Measurements from ENCODE around the gene DDAH2.

Gene DDAH2, protein sequence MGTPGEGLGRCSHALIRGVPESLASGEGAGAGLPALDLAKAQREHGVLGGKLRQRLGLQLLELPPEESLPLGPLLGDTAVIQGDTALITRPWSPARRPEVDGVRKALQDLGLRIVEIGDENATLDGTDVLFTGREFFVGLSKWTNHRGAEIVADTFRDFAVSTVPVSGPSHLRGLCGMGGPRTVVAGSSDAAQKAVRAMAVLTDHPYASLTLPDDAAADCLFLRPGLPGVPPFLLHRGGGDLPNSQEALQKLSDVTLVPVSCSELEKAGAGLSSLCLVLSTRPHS

DNA sequence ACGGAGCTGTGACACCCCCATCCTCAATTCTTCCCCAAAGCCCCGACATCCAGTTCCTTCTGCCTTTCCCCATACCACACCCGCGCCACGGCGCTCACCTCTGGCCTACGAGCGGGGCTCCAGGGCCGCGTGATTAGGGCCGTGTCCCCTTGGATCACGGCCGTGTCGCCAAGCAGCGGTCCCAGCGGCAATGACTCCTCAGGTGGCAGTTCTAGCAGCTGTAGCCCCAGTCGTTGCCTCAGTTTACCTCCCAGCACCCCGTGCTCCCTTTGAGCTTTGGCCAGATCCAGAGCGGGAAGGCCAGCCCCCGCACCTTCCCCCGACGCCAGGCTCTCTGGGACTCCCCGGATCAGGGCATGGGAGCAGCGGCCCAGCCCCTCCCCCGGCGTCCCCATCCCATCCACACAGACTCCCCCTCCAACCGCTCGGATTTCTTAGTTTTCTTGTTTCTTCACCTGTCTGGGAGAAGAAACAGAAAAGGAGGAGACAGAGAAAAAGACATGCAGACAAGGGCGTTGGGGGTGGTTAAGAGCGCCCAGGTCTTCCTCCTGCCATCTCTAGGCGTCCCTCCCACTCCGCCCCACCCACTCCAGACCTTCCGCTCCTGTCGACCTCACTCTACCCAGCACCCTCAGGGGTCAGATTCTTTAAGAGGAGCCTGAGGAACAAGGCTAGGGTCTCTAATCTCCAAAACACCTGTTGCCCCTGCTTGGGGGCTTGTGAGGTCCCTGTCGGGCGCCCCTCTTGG lies at the start of gene DDAH2:
Gene DDAH2, minus strand, starts transcription at position 533 of the 748 bp plus-strand sequence. Its CDS starts 138 bp downstream, at position 395.
- DNase-seq (ENCODE audit: low read depth, low spot score): no peak

DNA sequence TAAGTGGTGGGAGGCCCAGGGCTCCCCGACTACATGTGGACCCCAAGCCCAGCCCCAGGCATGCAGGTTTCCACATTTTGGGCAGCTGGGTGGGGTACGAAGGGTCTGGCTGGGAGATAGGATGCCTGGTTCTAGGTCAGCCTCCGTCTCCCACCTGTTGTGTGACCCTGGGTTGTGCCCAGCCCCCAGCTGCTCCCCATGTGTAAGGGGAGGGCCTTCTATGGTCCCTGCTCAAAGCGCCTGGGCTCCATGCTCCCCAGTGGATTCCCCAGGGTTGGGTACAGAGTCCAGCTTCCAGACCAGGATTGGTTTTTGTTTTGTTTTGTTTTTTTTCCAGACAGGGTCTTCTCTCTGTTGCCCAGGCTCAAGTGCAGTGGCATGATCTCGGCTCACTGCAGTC lies 49.1 kb upstream of the DDAH2 start:
- no peak for DNase-seq (ENCODE audit: low read depth, low spot score)

DNA sequence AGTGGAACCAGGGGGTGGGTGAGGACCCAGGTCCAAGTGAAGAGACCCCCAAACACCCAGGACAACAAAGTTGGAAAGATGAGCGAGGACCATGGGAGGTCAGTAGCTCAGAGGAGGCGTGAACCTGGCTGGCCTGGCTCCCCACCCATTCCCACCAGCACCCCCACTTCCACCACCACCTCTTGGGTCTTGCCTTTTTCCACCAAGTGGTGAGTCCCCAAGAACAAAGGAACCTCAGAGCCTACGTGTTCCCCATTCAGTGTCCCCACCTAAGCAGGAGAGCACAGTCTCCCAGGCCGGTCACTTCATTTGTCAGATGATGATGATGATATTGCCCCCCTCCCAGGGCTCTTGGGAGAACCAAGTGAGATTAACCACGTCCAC lies 48.6 kb upstream of the DDAH2 start:
- DNase-seq (ENCODE audit: low read depth, low spot score): no peak

DNA sequence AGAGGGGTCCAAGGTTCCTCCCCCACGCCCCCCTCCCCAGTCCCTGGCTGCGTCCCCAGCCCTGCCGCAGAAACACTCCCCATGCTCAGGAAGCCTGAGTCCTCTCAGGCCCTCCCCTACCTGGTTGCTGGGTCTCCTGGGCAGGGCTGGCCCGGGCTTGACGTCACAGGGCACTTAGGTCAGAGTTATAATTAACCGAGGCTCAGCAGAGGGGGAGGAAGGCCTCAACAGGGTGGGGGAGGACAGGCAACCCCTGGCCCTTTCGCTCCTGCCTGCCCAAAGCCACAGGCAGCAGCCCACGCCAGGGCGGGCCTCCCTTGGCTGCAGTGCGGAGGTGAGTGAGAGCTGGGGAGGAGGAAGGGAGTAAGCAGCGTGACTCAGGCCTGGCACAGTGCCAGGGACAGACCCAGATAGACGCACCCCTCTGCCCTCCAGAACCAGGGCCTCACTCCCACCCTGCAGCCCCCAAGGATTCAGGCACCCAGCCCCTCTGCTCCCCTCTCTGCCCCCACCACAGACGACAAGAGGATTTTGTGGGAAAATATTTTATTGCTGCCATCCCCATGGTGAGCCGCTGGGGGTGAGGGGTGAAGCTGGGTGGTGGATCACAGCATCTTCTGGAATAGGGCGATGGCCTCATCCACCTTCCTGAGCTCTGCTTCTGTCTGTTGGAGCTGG lies 48.0 kb upstream of the DDAH2 start, which contains the start of gene VWA7:
Gene VWA7, minus strand, starts transcription at position 340 of the 678 bp plus-strand sequence. CDS start 549 bp downstream, outside the sequence.
- peak; percentile 38 for DNase-seq (ENCODE audit: low read depth, low spot score)

DNA sequence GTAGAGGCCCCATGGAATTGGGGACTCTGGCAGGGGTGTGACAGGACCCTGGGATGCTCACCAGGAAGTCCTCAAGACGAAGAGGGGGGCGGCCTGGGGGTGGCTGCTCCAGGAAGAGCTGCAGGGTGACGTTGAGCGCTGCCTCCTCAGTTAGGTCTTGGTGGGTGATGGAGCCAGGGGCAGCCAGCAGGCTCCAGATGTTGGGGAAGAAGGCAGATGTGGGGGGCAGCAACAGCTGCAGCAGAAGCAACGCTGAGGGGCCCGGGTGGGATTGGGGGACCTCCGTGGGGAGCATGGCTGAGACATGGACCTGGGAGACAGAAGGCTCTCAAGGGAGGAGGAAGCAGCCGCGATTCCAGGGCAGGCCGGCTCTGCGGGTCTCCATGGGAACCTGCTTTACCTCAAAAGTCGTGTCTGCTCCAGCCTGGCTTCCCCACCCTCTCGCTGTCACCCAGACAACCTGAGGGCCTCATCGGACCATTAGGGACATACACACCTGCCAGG lies 47.4 kb upstream of the DDAH2 start:
- no peak for DNase-seq (ENCODE audit: low read depth, low spot score)

DNA sequence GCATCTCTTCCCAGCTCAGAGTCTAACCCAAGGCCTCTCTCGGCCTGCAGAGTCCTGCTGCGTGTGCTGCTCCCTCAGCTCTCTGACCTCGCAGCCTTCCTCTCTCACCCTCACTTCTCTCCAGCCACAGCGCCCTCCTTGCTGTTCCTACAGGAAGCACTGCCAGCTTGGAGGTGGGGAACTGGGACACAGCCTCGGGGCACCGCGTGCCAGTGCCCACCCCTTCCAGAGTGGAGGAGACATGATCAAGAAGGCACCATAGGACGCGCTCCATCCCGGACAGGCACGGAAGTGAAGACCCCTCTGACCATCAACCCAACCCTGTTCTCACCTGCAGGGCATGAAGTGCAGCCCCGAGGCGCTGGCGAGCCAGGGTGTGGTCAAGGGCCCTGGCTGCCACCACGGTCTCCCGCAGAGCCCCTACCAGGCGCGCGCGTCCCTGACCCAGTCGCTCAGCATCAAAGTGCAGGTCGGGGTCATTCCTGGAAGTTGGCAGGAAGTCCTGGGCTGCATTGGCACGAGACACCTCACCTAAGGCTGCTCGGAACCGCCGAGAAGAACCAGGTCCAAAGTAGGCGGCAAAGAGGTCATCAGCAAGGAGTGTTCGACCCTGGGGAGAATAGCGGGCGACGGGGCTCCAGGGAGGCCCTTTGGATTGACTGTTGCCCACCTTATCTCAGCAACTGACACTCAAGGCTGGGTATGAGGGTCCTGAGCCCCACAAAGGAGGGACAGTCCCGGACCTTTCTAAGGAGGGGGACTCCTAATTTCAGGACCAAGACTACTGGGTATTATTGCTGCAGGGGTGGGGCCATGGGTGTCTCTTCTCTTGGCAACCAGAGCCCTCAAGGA lies 46.8 kb upstream of the DDAH2 start:
- no peak for DNase-seq (ENCODE audit: low read depth, low spot score)

DNA sequence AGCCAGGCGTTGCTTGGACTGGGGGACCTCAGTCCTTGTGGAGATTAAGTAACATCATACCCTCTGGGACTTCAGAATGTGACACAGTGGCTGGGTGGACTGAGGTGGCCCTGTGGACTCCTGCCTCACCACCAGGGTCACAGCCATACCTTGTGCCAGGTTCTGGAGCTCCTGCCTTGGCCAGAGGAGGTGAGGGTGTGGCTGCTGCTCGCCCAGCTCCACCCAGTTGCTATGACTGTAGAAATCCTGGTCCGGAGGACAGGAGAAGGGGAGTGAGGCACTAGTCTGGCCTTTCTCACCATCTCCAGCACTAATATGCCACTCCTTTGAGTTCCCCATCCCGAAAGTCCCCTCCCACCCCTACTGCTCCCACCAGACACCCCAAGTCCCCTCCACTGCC lies 46.1 kb upstream of the DDAH2 start:
- DNase-seq (ENCODE audit: low read depth, low spot score): no peak

DNA sequence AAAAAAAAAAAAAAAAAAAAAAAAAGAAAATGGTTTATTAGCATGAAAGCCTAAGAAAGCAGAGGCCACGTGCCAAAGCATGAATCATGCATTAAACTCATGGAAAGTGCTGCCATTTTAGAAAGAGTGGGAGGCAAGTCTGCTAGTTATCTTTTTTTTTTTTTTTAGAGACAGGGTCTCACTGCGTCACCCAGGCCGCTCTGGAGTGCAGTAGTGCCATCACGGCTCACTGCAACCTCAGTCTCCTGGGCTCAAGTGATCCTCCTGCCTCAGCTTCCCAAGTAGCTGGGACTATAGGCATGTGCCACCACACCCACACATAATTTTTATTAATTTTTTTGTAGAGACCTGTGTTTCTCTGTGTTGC lies 42.9 kb upstream of the DDAH2 start:
- no peak for DNase-seq (ENCODE audit: low read depth, low spot score)

DNA sequence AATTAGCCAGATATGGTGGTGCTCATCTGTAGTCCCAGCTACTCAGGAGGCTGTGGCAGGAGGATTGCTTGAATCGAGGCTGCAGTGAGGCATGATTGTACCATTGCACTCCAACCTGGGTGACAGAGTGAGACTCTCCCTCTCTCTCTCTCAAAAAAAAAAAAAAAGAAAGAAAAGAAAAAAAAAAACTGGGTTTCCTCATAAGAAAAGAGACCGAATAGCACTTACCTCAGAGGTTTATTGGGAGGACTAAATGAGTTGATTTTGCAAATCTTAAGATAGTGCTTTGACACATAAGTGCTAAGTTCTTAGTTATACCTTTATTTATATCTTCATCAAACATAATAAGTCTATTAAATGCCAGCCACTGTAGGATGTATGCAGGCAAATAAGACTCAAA lies 41.8 kb upstream of the DDAH2 start:
- DNase-seq (ENCODE audit: low read depth, low spot score): no peak

DNA sequence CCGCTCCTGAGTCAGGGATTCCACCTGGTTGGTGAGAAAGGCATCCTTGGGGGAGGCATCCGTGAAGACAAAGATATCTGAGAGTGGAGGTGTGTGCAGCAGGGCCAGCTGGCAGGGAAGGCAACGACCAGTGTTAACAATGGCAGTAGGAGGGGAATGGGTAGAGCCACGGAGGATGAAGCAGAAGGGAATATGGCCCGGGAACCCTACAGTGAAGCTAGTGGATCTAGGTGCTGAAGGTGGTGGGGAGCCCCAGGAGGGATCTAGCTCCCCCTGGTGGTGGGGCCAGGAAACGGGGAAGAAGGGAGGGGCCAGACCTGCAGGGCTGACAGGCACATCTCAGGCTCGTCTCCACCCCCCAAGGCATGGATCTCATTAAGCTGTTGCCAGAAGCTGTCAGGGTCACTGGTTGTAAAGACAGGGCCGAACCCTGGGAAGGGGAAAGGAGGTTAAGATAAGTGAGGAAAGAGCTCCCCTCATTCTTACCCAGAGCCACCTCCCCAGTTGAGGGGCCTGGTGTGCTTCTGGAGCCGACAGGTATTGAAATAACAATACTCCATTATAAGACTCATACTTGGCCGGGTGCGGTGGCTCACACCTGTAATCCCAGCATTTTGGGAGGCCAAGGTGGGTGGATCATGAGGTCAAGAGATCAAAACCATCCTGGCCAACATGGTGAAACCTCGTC lies 40.7 kb upstream of the DDAH2 start:
- peak; percentile 66 for DNase-seq (ENCODE audit: low read depth, low spot score)

DNA sequence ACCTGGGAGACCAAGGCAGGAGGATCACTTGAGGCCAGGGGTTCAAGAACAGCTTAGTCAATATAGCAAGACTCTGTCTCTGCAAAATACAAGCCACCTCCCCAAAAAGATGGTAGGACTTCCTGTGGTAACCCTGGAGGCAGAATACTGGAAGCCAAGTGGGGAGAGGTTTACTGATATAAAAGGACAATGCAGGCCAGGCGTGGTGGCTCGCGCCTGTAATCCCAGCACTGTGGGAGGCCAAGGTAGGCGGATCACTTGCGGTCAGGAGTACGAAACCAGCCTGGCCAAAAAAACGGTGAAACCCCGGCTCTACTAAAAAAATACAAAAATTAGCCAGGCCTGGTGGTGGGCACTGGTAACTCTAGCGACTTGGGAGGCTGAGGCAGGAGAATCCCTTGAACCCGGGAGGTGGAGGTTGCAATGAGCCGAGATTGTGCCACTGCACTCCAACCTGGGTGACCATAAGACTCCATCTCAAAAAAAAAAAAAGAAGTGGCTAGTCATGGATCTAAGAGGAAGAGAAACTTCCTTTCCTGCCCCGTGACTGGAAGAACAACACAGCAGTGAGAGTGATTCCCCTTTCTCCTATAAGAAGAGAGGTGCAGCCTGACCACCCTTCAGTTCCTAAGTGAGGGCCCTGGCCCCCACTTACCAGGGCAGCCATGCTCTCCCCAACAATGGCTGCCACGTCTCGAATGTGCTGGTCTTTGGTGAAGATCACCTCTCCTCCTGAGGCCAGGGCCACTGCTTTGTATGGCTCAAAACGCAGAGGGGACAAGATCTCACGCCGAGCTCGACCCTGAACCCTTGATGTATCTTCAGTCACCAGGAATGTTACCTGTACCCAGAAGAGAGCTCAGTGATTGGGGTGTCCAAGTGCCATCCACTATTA lies 39.5 kb upstream of the DDAH2 start:
- DNase-seq (ENCODE audit: low read depth, low spot score): no peak

DNA sequence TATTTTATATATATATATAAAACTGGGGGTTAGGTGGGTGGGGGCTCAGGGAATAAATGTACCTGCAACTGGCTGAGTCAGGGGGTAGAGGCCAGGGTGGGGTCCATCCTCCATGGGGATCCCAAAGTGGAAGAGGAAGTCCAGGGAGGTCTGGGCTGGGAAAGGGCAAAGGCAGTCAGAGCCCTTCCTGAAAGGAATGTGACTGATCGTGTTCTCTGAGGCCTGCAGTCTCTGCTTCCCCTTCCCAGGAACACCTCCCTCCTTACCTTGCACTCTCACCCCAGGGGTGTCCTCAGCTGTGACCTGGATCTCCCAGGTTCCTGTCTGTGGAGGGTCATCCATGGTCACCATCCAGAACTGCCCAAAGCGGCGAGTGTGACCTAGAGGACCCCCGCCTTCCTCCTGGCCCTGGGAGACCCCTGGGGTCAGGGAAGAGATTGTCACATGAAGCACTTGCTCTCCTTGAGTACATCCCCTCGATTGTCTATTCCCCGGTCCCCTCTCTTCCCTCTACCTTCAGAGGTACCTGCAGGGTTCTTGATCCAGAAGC lies 38.1 kb upstream of the DDAH2 start:
- DNase-seq (ENCODE audit: low read depth, low spot score): no peak

DNA sequence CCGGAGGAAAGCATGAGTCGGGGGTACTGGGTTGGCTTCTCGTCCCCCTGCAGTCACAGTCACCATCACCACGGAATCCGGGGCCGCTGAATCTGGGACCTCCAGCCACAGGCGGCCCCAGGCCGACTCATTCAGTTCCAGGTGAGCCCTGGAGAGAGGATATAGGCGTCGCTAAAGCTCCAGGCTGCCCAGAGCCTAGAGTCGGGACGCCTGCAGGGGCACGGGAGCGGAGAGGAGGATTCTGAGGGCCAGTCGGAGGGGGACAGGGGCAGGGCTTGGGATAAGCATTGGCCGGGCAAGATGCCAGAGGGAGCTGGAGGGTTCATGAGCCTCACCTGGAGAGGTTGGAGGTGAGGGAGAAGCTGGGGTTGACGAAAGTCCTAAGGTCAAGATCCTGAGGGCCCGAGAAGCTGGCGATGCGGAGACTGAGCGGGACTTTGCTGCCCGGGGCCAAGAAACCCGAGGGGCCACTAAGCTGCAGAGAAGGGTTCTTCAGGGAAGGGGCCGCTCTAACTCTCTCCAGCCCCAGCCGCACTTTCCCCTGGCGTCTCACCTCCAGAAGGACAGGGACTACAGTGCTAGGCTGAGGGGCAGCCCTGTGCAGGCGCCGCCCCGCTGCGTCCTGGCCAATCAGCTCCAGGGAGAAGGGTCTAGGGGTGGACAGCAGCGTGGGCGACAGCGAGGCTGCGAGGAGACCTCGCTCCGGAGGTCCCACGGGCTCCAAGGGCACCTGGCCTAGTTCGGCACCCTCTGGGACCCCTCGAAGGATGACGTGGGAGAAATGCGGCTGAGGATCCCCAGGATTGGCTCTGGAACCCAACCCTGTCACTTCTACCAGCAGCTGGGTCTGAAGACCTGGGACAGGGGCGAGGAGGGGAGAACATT lies 37.1 kb upstream of the DDAH2 start:
- DNase-seq (ENCODE audit: low read depth, low spot score): no peak

DNA sequence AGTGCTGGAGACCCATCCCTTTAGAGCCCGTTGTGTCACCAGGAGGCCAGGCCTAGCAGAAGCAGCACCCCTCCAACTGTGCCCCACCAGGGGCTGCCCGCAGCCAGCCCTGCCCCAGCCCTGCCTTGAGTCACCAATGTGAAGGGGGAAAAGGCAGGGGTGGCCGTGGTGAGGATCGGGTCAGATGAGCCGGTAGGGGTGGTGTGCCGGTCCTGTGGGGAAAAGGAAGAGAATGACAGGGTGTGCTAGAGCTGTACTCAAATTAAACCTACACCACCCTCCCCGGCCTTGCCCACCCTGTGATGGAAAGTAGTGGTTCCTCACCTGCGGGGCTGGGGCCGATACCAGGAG lies 36.4 kb upstream of the DDAH2 start:
- no peak for DNase-seq (ENCODE audit: low read depth, low spot score)

DNA sequence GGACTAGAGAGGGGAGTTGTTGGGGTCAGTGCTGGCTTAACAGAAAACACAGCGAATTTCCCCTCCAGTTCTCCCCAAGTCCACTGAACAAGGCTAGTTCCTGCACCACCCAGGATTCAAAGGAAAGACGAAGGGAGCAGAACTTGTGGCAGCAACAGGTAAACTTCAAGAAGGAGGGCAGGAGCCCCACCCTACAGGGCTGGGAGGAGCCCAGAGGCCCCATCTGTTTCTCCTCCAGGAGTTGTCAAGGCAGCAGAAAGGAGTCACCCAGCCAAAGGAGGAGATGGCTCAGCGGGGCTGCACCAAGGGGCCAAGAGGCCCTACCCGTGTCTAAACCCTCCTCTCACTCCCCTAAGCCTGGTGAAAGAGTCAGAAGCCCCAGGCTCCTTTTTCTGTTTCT lies 35.1 kb upstream of the DDAH2 start:
- no peak for DNase-seq (ENCODE audit: low read depth, low spot score)

DNA sequence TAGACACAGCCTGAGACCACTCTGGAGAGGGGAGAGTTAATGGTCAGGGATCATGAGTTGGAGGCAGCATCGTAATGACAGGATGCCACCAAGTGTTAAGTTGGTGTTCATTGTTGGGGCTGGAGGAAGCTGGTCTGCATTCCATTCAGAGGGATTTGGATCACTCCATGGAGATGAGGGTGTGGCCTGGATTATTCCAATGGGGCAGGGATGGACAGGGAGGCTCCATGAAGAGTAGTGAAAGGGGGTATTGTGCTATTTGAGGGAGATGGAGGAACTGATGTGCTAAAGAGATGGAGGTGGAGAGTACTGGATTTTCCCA lies 34.5 kb upstream of the DDAH2 start:
- no peak for DNase-seq (ENCODE audit: low read depth, low spot score)

DNA sequence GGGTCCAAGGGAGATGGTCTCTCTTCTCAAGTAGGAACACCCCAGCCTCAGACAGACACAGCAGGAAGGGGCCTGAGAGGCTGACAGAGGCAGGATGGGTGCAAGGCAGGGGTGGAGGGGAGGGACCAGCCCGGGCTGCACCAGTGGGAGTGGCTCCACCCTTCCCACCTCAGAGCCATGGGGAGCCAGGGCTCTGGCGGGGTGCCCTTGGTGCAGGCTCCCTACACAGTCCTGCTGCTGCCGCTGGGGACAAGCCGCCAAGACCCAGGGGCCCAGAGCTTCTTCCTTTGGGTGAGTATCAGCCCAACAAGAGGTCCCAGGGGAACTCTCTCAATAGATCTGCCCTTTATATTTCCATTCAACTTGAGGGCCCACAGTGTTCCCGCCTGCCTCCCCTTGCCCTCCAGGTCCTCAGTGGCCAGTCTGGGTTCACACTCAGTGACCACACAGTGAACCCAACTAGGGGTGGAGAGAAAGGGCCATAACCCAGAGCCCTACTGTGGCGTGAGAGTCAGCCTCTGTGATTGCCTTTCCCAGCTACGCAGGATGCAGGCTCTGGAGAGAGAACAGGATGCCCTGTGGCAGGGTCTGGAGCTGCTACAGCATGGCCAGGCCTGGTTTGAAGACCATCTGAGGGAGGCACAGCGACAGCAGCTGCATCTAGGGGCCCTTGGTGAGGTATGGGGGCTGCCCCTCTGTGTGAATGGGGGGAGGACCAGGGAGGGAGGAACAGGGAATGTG lies 33.9 kb upstream of the DDAH2 start:
- DNase-seq (ENCODE audit: low read depth, low spot score): no peak

DNA sequence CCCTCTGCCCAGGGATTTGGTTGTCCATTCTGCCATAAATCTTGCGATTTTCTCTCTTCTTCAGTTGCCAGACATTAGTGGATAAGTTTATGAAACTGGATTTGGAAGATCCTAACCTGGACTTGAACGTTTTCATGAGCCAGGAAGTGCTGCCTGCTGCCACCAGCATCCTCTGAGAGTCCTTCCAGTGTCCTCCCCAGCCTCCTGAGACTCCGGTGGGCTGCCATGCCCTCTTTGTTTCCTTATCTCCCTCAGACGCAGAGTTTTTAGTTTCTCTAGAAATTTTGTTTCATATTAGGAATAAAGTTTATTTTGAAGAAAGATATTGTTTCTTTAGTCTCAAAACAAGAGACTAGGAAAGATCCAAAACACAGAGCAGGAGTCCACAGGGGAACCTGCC lies 33.3 kb upstream of the DDAH2 start, which contains the start of gene SAPCD1:
Gene SAPCD1, plus strand, starts transcription at position 301 of the 400 bp plus-strand sequence. CDS start 399 bp downstream, outside the sequence.
- DNase-seq (ENCODE audit: low read depth, low spot score): no peak
